Stimulated activated CD4-positive, alpha-beta T cell treated with anti-CD3 and anti-CD28 coated beads, TNF-alpha, amount 100 ng/mL, for 1 hour (primary cell): ENCODE measurements around the gene ACADS.

Experiments used
- DNase-seq, 3 donors: peaks; one replicate each; pipeline ENCODE4 v3.0.0-alpha.2; 2020; ENCODE audit warnings: low read depth in 3 of 3, low spot score in 1 of 3

Gene ACADS

GRCh38 chr12:120725659-120726509, at the start of gene ACADS:
Gene ACADS, plus strand, starts transcription at chr12:120725826. Its CDS starts 60 bp downstream, at chr12:120725886.
- peak; percentile 58 to 89 (median 78) for DNase-seq

GRCh38 chr12:120677765-120678473, 47.7 kb upstream of the ACADS start:
- no peak for DNase-seq

- no peak for DNase-seq
These were observed 47.1 kb upstream of the ACADS start for GRCh38 chr12:120678572-120678971.

GRCh38 chr12:120680165-120680738, 45.4 kb upstream of the ACADS start:
- DNase-seq = no peak

- DNase-seq = no peak
These were observed 41.1 kb upstream of the ACADS start for GRCh38 chr12:120684523-120684932.

- no peak for DNase-seq
These were observed 40.1 kb upstream of the ACADS start for GRCh38 chr12:120685522-120685921.

- peak; percentile 91 to 92 (median 92) for DNase-seq
These were observed 39.4 kb upstream of the ACADS start for GRCh38 chr12:120686151-120686689.

- peak; percentile 97 to 99 (median 99) for DNase-seq
These were observed 38.7 kb upstream of the ACADS start, which contains the start of gene MLEC for GRCh38 chr12:120686690-120687577. Gene MLEC, plus strand, starts transcription at chr12:120687149. Its CDS starts 148 bp downstream, at chr12:120687297.

GRCh38 chr12:120687578-120688289, 37.9 kb upstream of the ACADS start:
- no peak for DNase-seq

- DNase-seq = no peak
These were observed 37.0 kb upstream of the ACADS start for GRCh38 chr12:120688527-120689071.

- DNase-seq = no peak
These were observed 36.1 kb upstream of the ACADS start for GRCh38 chr12:120689397-120690082.

- DNase-seq = no peak
These were observed 35.6 kb upstream of the ACADS start for GRCh38 chr12:120690083-120690450.

- DNase-seq = no peak
These were observed 34.6 kb upstream of the ACADS start for GRCh38 chr12:120690978-120691377.

- no peak for DNase-seq
These were observed 33.0 kb upstream of the ACADS start for GRCh38 chr12:120692524-120693033.

- DNase-seq = no peak
These were observed 31.8 kb upstream of the ACADS start for GRCh38 chr12:120693848-120694247.

GRCh38 chr12:120696626-120697025, 29.0 kb upstream of the ACADS start:
- no peak for DNase-seq

GRCh38 chr12:120697344-120697743, 28.3 kb upstream of the ACADS start:
- DNase-seq = no peak

GRCh38 chr12:120698665-120699064, 27.0 kb upstream of the ACADS start:
- no peak for DNase-seq

GRCh38 chr12:120699553-120699952, 26.1 kb upstream of the ACADS start:
- DNase-seq = no peak
